GM19372 (cell line): ENCODE data around the gene BICDL1.

Experiments used
- ATAC-seq: cut with Tn5 transposase; IDR thresholded peaks from one replicate; pipeline ENCODE4 v1.9.1; 2021; ENCODE audit warnings: mild to moderate bottlenecking, low read depth, moderate library complexity; ENCODE audit not compliant: unreplicated experiment

BICDL1 gene

GRCh38 chr12:120078868-120079267, 89.8 kb downstream of the BICDL1 start:
- no peak for ATAC-seq

GRCh38 chr12:120079411-120080400, 90.7 kb downstream of the BICDL1 start:
- ATAC-seq, result no peak

- no peak for ATAC-seq
Measured at GRCh38 chr12:120081641-120082040, 92.6 kb downstream of the BICDL1 start.

GRCh38 chr12:120085920-120086645, 97.0 kb downstream of the BICDL1 start:
- no peak for ATAC-seq

GRCh38 chr12:120086801-120087621, 98.0 kb downstream of the BICDL1 start:
- ATAC-seq, result peak; percentile 99

- no peak for ATAC-seq
Measured at GRCh38 chr12:120089105-120089504, 100.1 kb downstream of the BICDL1 start.

- ATAC-seq, result no peak
Measured at GRCh38 chr12:120089796-120090195, 100.8 kb downstream of the BICDL1 start.

GRCh38 chr12:120090206-120090605, 101.2 kb downstream of the BICDL1 start:
- ATAC-seq, result no peak

GRCh38 chr12:120090626-120091295, 101.7 kb downstream of the BICDL1 start:
- ATAC-seq, result no peak

- no peak for ATAC-seq
Measured at GRCh38 chr12:120091371-120092090, 102.5 kb downstream of the BICDL1 start.

- no peak for ATAC-seq
Measured at GRCh38 chr12:120092551-120093335, 103.7 kb downstream of the BICDL1 start.

GRCh38 chr12:120093336-120093591, 104.2 kb downstream of the BICDL1 start:
- ATAC-seq, result no peak

GRCh38 chr12:120093592-120094355, 104.7 kb downstream of the BICDL1 start:
- ATAC-seq, result no peak

- no peak for ATAC-seq
Measured at GRCh38 chr12:120094485-120094884, 105.4 kb downstream of the BICDL1 start.

- no peak for ATAC-seq
Measured at GRCh38 chr12:120095331-120095730, 106.3 kb downstream of the BICDL1 start.

GRCh38 chr12:120095736-120096135, 106.7 kb downstream of the BICDL1 start:
- no peak for ATAC-seq

GRCh38 chr12:120096671-120097202, 107.7 kb downstream of the BICDL1 start:
- no peak for ATAC-seq
